K562 (cell line): ENCODE data around the gene NAA38. TPM values are rescaled to one million over a fixed set of nuclear protein-coding genes. Genes with fewer than 3 reads are reported as not detected.
A peak's percentile ranks its signal among the peaks of the same experiment; 100 is the strongest.

Experiments
- ASH1L ChIP-seq: fragments of 450-650 bp; IDR thresholded peaks from 2 replicates; pipeline ENCODE4 v1.6.1; 2018; ENCODE audit warnings: borderline replicate concordance, mild to moderate bottlenecking, low read depth; ENCODE audit not compliant: partially characterized antibody
- CEBPG ChIP-seq, 3 experiments: fragments of 200-800 bp in 1 of 3; sonication (Bioruptor generic) in 1 of 3; sonication (generic) in 1 of 3; formaldehyde crosslinking in 1 of 3; IDR thresholded peaks in 2 of 3; conservative IDR thresholded peaks in 1 of 3; 2 replicates each; pipeline versions ENCODE4 v1.6.1 to v1.8.0; 2016 to 2022; ENCODE audit warnings: missing compliant biosample characterization in 2 of 3, missing genetic modification characterization in 2 of 3, mild to moderate bottlenecking in 1 of 3, missing genetic modification reagents in 1 of 3
- E2F4 ChIP-seq: sonication (generic); formaldehyde crosslinking; IDR thresholded peaks from 2 replicates; pipeline ENCODE4 v1.8.0; 2022; ENCODE audit warnings: mild to moderate bottlenecking, low read depth, missing genetic modification reagents
- FOXP1 ChIP-seq: sonication (generic); formaldehyde crosslinking; IDR thresholded peaks from 2 replicates; pipeline ENCODE4 v1.8.0; 2022; ENCODE audit warnings: mild to moderate bottlenecking, missing genetic modification reagents
- MAFF ChIP-seq: IDR thresholded peaks from 2 replicates; pipeline ENCODE4 v1.6.1; 2012; ENCODE audit warnings: low read length, improper control_type of control experiment
- MBD2 ChIP-seq: sonication (generic); IDR thresholded peaks from 2 replicates; pipeline ENCODE4 v1.6.1; 2016; ENCODE audit warnings: low read depth, borderline replicate concordance
- MCM7 ChIP-seq, 2 experiments: fragments of 450-650 bp; IDR thresholded peaks; 2 replicates each; pipeline ENCODE4 v1.6.1; 2016 to 2018
- MEF2A ChIP-seq: IDR thresholded peaks from 2 replicates; pipeline ENCODE4 v1.6.1; 2011; ENCODE audit warnings: low read depth, mild to moderate bottlenecking, low read length, moderate library complexity; ENCODE audit not compliant: control insufficient read depth
- MYBL2 ChIP-seq, 2 experiments: fragments of 450-650 bp in 1 of 2; sonication (generic) in 1 of 2; formaldehyde crosslinking in 1 of 2; IDR thresholded peaks; 2 replicates each; pipeline versions ENCODE4 v1.6.1 to v1.8.1; 2017 to 2022; ENCODE audit warnings: borderline replicate concordance in 1 of 2, inconsistent platforms in 1 of 2, low read depth in 1 of 2, mild to moderate bottlenecking in 1 of 2, missing genetic modification reagents in 1 of 2, moderate library complexity in 1 of 2
- NFYB ChIP-seq: IDR thresholded peaks from 2 replicates; pipeline ENCODE4 v1.6.1; 2011; ENCODE audit warnings: mild to moderate bottlenecking, moderate library complexity; ENCODE audit not compliant: insufficient read length; ENCODE audit errors: extremely low read depth
- NR2C2 ChIP-seq, 2 experiments: fragments of 200-800 bp in 1 of 2; sonication (Bioruptor generic) in 1 of 2; sonication (generic) in 1 of 2; formaldehyde crosslinking in 1 of 2; IDR thresholded peaks; 2 replicates each; pipeline versions ENCODE4 v1.6.1 to v1.8.0; 2016 to 2022; ENCODE audit warnings: mild to moderate bottlenecking in 1 of 2, missing compliant biosample characterization in 1 of 2, missing genetic modification characterization in 1 of 2, missing genetic modification reagents in 1 of 2
- SIN3A ChIP-seq, 2 experiments: fragments of 150-350 bp in 1 of 2; IDR thresholded peaks; 2 replicates each; pipeline ENCODE4 v1.6.1; 2011 to 2016; ENCODE audit warnings: borderline replicate concordance in 2 of 2, low read depth in 2 of 2, low read length in 2 of 2, mild to moderate bottlenecking in 2 of 2, moderate library complexity in 2 of 2; ENCODE audit not compliant: control insufficient read depth in 1 of 2
- SMAD4 ChIP-seq: fragments of 250-450 bp; sonication (Bioruptor Pico); conservative IDR thresholded peaks from 2 replicates; pipeline ENCODE4 v1.8.0; 2021; ENCODE audit warnings: inconsistent platforms, mild to moderate bottlenecking, moderate library complexity
- SRSF1 ChIP-seq: fragments of 200-400 bp; formaldehyde crosslinking; IDR thresholded peaks from 2 replicates; pipeline ENCODE4 v1.6.1; 2017; ENCODE audit warnings: mild to moderate bottlenecking, low read depth, low read length, moderate library complexity
- TAF9B ChIP-seq: fragments of 450-650 bp; IDR thresholded peaks from 2 replicates; pipeline ENCODE4 v1.6.1; 2018; ENCODE audit warnings: mild to moderate bottlenecking; ENCODE audit not compliant: partially characterized antibody
- XRCC3 ChIP-seq: fragments of 450-650 bp; IDR thresholded peaks from 2 replicates; pipeline ENCODE4 v1.6.1; 2017; ENCODE audit warnings: mild to moderate bottlenecking, moderate library complexity
- ZFX ChIP-seq: sonication (generic); formaldehyde crosslinking; IDR thresholded peaks from 2 replicates; pipeline ENCODE4 v1.8.0; 2022; ENCODE audit warnings: mild to moderate bottlenecking, missing genetic modification reagents, moderate library complexity
- ZNF347 ChIP-seq: fragments of 450-650 bp; formaldehyde crosslinking; IDR thresholded peaks from 2 replicates; pipeline ENCODE4 v1.4.0; 2020; ENCODE audit warnings: low read depth, mild to moderate bottlenecking, moderate library complexity
- ZNF785 ChIP-seq: fragments of 250-450 bp; sonication (Bioruptor Pico); IDR thresholded peaks from 2 replicates; pipeline ENCODE4 v1.4.0; 2020; ENCODE audit warnings: mild to moderate bottlenecking
- polyA plus RNA-seq, 8 experiments: library from polyadenylated mRNA; depleted of rRNA in 4 of 8; stranded (reverse) in 5 of 8; unstranded in 3 of 8; fragments of >200 nt; fragmentation: Nextera tagmentation in 2 of 8; fragmentation: Illumina TruSeq in 1 of 8; extraction: Ambion mirVana in 2 of 8; extraction: Trizol in 1 of 8; gene quantifications; 2 replicates each; pipeline versions ENCODE4 v1.2.1 to v1.2.3, GENCODE V29; 2011 to 2014; ENCODE audit warnings: inconsistent platforms in 1 of 8, missing spikeins in 1 of 8
- total RNA-seq, 7 experiments: library from RNA; depleted of rRNA in 6 of 7; stranded (reverse); fragments of >200 nt in 6 of 7; fragmentation: Illumina TruSeq in 2 of 7; extraction: Trizol in 2 of 7; gene quantifications; 2 replicates each; pipeline versions ENCODE4 v1.2.1 to v1.2.3, GENCODE V29; 2011 to 2021; ENCODE audit warnings: low replicate concordance in 1 of 7
- TF ChIP-seq, protein P1 (sequence below): IDR thresholded peaks from 2 replicates; pipeline ENCODE4 v1.6.1; 2012; ENCODE audit warnings: low read depth, low read length, improper control_type of control experiment, borderline replicate concordance
- TF ChIP-seq, protein P2 (sequence below): fragments of 250-450 bp; sonication (Bioruptor Pico); IDR thresholded peaks from 2 replicates; pipeline ENCODE4 v1.8.0; 2021; ENCODE audit warnings: moderate library complexity, mild to moderate bottlenecking, inconsistent platforms

The NAA38 gene
- total and polyA plus RNA-seq, 9 of the 15 experiments (the other 6 are each of a cell fraction or from before 2014, with no cell fraction given): 16.4 to 99.8 (median 57.3) TPM

DNA sequence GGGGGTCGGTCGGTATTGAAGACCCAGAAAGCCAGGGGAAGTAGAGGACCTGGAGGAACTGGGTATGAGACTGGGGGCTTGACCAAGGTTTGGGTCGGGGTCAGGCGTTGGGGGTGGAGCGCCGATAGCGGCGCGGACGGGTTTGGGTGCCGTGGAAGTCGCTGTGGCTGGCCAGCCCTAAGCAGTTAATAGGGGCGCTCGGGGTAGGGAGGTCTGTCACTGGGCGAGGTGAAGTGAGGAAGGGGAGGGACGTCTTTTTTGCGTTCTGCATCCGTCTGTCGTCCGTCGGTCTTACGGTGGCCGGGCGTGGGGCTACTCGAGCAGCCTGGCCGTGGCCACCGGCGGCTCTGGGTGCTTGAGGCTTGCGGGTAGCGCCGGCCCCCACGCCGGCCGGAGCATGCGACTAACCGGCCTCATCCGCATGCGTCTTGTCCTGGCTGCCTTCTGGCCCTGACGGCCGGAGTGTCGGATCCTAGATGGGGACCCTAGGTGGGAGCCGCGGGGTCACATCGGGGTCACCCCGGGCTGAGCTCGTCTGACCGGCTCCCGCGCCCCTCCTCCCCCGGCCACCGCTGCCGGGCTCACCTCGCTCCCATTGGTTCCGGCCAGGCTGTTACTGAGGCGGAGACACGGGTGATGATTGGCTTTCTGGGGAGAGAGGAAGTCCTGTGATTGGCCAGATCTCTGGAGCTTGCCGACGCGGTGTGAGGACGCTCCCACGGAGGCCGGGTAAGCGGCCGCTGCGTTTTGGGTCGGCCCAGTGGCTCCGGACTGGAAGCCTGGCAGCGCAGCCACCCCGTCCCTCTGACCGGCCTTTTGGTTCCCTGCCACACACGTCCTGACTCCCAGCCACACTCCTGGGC lies 12.8 kb downstream of the NAA38 start (continued):
- no peak for TF ChIP-seq E2F4 (CRISPR knock-in tag)
- no peak for TF ChIP-seq MCM7 (IDR thresholded peaks at IDR 0.05)
- TF ChIP-seq ZNF785 (CRISPR knock-in tag): no peak
- TF ChIP-seq MEF2A: no peak
- TF ChIP-seq, protein P1, sequence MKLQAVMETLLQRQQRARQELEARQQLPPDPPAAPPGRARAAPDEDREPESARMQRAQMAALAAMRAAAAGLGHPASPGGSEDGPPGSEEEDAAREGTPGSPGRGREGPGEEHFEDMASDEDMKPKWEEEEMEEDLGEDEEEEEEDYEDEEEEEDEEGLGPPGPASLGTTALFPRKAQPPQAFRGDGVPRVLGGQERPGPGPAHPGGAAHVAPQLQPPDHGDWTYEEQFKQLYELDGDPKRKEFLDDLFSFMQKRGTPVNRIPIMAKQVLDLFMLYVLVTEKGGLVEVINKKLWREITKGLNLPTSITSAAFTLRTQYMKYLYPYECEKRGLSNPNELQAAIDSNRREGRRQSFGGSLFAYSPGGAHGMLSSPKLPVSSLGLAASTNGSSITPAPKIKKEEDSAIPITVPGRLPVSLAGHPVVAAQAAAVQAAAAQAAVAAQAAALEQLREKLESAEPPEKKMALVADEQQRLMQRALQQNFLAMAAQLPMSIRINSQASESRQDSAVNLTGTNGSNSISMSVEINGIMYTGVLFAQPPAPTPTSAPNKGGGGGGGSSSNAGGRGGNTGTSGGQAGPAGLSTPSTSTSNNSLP: no peak
- no peak for TF ChIP-seq FOXP1 (CRISPR knock-in tag)
- no peak for TF ChIP-seq CEBPG (CRISPR knock-in tag; IDR thresholded peaks at IDR 0.05)
- no peak for TF ChIP-seq CEBPG (tag; conservative IDR thresholded peaks at IDR 0.05 in 1 of 2, IDR thresholded peaks at IDR 0.05 in 1 of 2)
- TF ChIP-seq NR2C2 (CRISPR knock-in tag; IDR thresholded peaks at IDR 0.05): no peak
- TF ChIP-seq NR2C2 (tag; IDR thresholded peaks at IDR 0.05): peak; percentile 66; the same call in 1 of the 2 replicates
- no peak for TF ChIP-seq MAFF
- 0 out of 4 replicates have a peak, but pooled peaks of 1 of the 2 experiments have one; percentile 14 for TF ChIP-seq SIN3A (IDR thresholded peaks at IDR 0.05; ENCODE audit: borderline replicate concordance in 2 of 2, control insufficient read depth in 1 of 2, low read depth in 2 of 2, low read length in 2 of 2)
- no peak for TF ChIP-seq SRSF1
- TF ChIP-seq, protein P2, sequence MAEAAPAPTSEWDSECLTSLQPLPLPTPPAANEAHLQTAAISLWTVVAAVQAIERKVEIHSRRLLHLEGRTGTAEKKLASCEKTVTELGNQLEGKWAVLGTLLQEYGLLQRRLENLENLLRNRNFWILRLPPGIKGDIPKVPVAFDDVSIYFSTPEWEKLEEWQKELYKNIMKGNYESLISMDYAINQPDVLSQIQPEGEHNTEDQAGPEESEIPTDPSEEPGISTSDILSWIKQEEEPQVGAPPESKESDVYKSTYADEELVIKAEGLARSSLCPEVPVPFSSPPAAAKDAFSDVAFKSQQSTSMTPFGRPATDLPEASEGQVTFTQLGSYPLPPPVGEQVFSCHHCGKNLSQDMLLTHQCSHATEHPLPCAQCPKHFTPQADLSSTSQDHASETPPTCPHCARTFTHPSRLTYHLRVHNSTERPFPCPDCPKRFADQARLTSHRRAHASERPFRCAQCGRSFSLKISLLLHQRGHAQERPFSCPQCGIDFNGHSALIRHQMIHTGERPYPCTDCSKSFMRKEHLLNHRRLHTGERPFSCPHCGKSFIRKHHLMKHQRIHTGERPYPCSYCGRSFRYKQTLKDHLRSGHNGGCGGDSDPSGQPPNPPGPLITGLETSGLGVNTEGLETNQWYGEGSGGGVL (CRISPR knock-in tag): no peak
- no peak for TF ChIP-seq XRCC3
- TF ChIP-seq MBD2: peak; percentile 49; the same call in 1 of the 2 replicates
- no peak for TF ChIP-seq ZNF347
- peak; percentile 30; the same call in 1 of the 2 replicates for TF ChIP-seq SMAD4 (CRISPR knock-in tag)
- TF ChIP-seq ZFX (CRISPR knock-in tag): peak; percentile 65
- TF ChIP-seq MYBL2 (IDR thresholded peaks at IDR 0.05; ENCODE audit: low read depth): no peak
- no peak for TF ChIP-seq MYBL2 (CRISPR knock-in tag; IDR thresholded peaks at IDR 0.05; ENCODE audit: borderline replicate concordance)
- TF ChIP-seq NFYB: peak; percentile 80
- TF ChIP-seq TAF9B: no peak
- TF ChIP-seq ASH1L: peak; percentile 66
